Glutamatergic neuron (in vitro differentiated cells): ENCODE results near the gene STRIP2. TPM values are rescaled to one million over a fixed set of nuclear protein-coding genes. Genes with fewer than 3 reads are reported as not detected.
"Not testable (repeated sequence)": the region's sequence is repeated elsewhere in the genome, so short reads cannot be mapped to it uniquely, and the experiment has no call there.

Experiments
- DNase-seq: peaks from one replicate; pipeline ENCODE4 v3.0.0; 2022
- H3K27ac Mint-ChIP-seq: one replicate; pipeline ENCODE4 v1.8.0; 2020; ENCODE audit warnings: mild to moderate bottlenecking, mixed read lengths, inconsistent platforms; ENCODE audit not compliant: unreplicated experiment
- H3K27me3 Mint-ChIP-seq: one replicate; pipeline ENCODE4 v1.8.0; 2020; ENCODE audit warnings: mild to moderate bottlenecking, moderate library complexity, mixed read lengths, inconsistent platforms; ENCODE audit not compliant: unreplicated experiment
- H3K36me3 Mint-ChIP-seq: one replicate; pipeline ENCODE4 v1.8.0; 2020; ENCODE audit warnings: mild to moderate bottlenecking, mixed read lengths, inconsistent platforms; ENCODE audit not compliant: unreplicated experiment
- H3K4me1 Mint-ChIP-seq: one replicate; pipeline ENCODE4 v1.8.0; 2020; ENCODE audit warnings: mild to moderate bottlenecking, low read depth, mixed read lengths, inconsistent platforms; ENCODE audit not compliant: unreplicated experiment
- H3K4me3 Mint-ChIP-seq: one replicate; pipeline ENCODE4 v1.8.0; 2020; ENCODE audit warnings: mild to moderate bottlenecking, mixed read lengths, inconsistent platforms; ENCODE audit not compliant: unreplicated experiment
- H3K9me3 Mint-ChIP-seq: one replicate; pipeline ENCODE4 v1.8.0; 2020; ENCODE audit warnings: mild to moderate bottlenecking, moderate library complexity, mixed read lengths, inconsistent platforms; ENCODE audit not compliant: unreplicated experiment
- CTCF ChIP-seq: fragments of 200-600 bp; sonication (generic); IDR thresholded peaks from one replicate; pipeline ENCODE4 v1.5.0; 2021; ENCODE audit not compliant: partially characterized antibody, unreplicated experiment
- total RNA-seq: library from RNA; stranded (reverse); fragmentation: NEBNext Ultra II Directional; extraction: Animal tissue kit (Norgen Biotek cat#: 25700); gene quantifications from one replicate; pipeline ENCODE4 v1.2.1, GENCODE V29; 2021; ENCODE audit not compliant: unreplicated experiment

Gene STRIP2
- total RNA-seq, 1 donor from 2014 or later: 3.3 TPM

GRCh38 chr7:129447445-129447844, 13.2 kb downstream of the STRIP2 start:
- not testable (repeated sequence) for H3K27ac Mint-ChIP-seq, DNase-seq, H3K27me3 Mint-ChIP-seq, H3K4me3 Mint-ChIP-seq, H3K4me1 Mint-ChIP-seq
- Mint-ChIP-seq H3K9me3 (peaks cover 10% of the 10 kb centered on the region), H3K36me3 (peaks cover 24% of the 10 kb centered on the region)

- not testable (repeated sequence) for H3K27me3 Mint-ChIP-seq, H3K4me3 Mint-ChIP-seq, H3K4me1 Mint-ChIP-seq, DNase-seq, H3K27ac Mint-ChIP-seq
- Mint-ChIP-seq H3K36me3 (peaks cover 24% of the 10 kb centered on the region), H3K9me3 (peaks cover 10% of the 10 kb centered on the region)
These were observed 14.4 kb downstream of the STRIP2 start for GRCh38 chr7:129448608-129449007.

GRCh38 chr7:129450295-129450694, 16.1 kb downstream of the STRIP2 start:
- Mint-ChIP-seq H3K4me1 (no peaks in the 10 kb centered on the region), H3K27ac (no peak overlapping the region)
- no peak for DNase-seq

GRCh38 chr7:129452589-129453231, 18.5 kb downstream of the STRIP2 start:
- H3K4me1 Mint-ChIP-seq: peaks cover 2% of the 10 kb centered on the region
- H3K9me3 Mint-ChIP-seq: peaks cover 7% of the 10 kb centered on the region
- H3K36me3 Mint-ChIP-seq: peaks cover 9% of the 10 kb centered on the region
- no peak for DNase-seq
- H3K27ac Mint-ChIP-seq: no peak overlapping the region
- H3K4me3 Mint-ChIP-seq: no peak overlapping the region
- H3K27me3 Mint-ChIP-seq: peaks cover 3% of the 10 kb centered on the region
- TF ChIP-seq CTCF: no peak

More at GRCh38 chr7:129450295-129450694, 16.1 kb downstream of the STRIP2 start:
- no peak overlapping the region for H3K4me3 Mint-ChIP-seq
- peaks cover 10% of the 10 kb centered on the region for H3K9me3 Mint-ChIP-seq
- peaks cover 24% of the 10 kb centered on the region for H3K36me3 Mint-ChIP-seq
- no peak for TF ChIP-seq CTCF
- peaks cover 3% of the 10 kb centered on the region for H3K27me3 Mint-ChIP-seq

- no peak for TF ChIP-seq CTCF
- H3K36me3 Mint-ChIP-seq: peaks cover 6% of the 10 kb centered on the region
- peaks cover 3% of the 10 kb centered on the region for H3K27me3 Mint-ChIP-seq
- peaks cover 4% of the 10 kb centered on the region for H3K4me1 Mint-ChIP-seq
- peaks cover 5% of the 10 kb centered on the region for H3K9me3 Mint-ChIP-seq
- no peak overlapping the region for H3K27ac Mint-ChIP-seq
- DNase-seq: no peak
- no peak overlapping the region for H3K4me3 Mint-ChIP-seq
These were observed 19.4 kb downstream of the STRIP2 start for GRCh38 chr7:129453510-129454248.

GRCh38 chr7:129454249-129454551, 20.0 kb downstream of the STRIP2 start:
- H3K4me3 Mint-ChIP-seq: no peak overlapping the region
- H3K4me1 Mint-ChIP-seq: peaks cover 4% of the 10 kb centered on the region
- H3K27me3 Mint-ChIP-seq: peaks cover 1% of the 10 kb centered on the region
- no peak for DNase-seq
- no peak for TF ChIP-seq CTCF
- H3K36me3 Mint-ChIP-seq: peaks cover 1% of the 10 kb centered on the region
- no peak overlapping the region for H3K27ac Mint-ChIP-seq
- peaks cover 3% of the 10 kb centered on the region for H3K9me3 Mint-ChIP-seq
